Nephron progenitor cell (in vitro differentiated cells): Measurements from ENCODE around the gene MYO6.
"Not testable (repeated sequence)": the region's sequence is repeated elsewhere in the genome, so short reads cannot be mapped to it uniquely, and the experiment has no call there.

Source experiments
- DNase-seq: peaks from one replicate; pipeline ENCODE4 v3.0.0; 2021
- H3K27ac Mint-ChIP-seq: 2 replicates; pipeline ENCODE4 v1.8.0; 2021; ENCODE audit warnings: mild to moderate bottlenecking, moderate library complexity, mixed read lengths
- H3K27me3 Mint-ChIP-seq: 2 replicates; pipeline ENCODE4 v1.8.0; 2021; ENCODE audit warnings: mild to moderate bottlenecking, low read depth, mixed read lengths; ENCODE audit not compliant: poor library complexity
- H3K36me3 Mint-ChIP-seq: 2 replicates; pipeline ENCODE4 v1.8.0; 2021; ENCODE audit warnings: low read depth, mixed read lengths
- H3K4me1 Mint-ChIP-seq: 2 replicates; pipeline ENCODE4 v1.8.0; 2021; ENCODE audit warnings: mixed read lengths
- H3K4me3 Mint-ChIP-seq: 2 replicates; pipeline ENCODE4 v1.8.0; 2021; ENCODE audit warnings: mild to moderate bottlenecking, moderate library complexity, mixed read lengths
- H3K9me3 Mint-ChIP-seq: 2 replicates; pipeline ENCODE4 v1.8.0; 2021; ENCODE audit warnings: mild to moderate bottlenecking, moderate library complexity, mixed read lengths
- CTCF ChIP-seq: fragments of 200-600 bp; sonication (generic); IDR thresholded peaks from 2 replicates; pipeline ENCODE4 v1.5.0; 2021; ENCODE audit warnings: antibody characterized with exemption

MYO6 gene

GRCh38 chr6:75896526-75896925, 147.5 kb downstream of the MYO6 start:
- no peaks in the 10 kb centered on the region for H3K27me3 Mint-ChIP-seq
- peaks cover 9% of the 10 kb centered on the region for H3K36me3 Mint-ChIP-seq
- H3K4me3 Mint-ChIP-seq: no peak overlapping the region
- H3K4me1 Mint-ChIP-seq: no peaks in the 10 kb centered on the region
- DNase-seq: no peak
- no peak overlapping the region for H3K27ac Mint-ChIP-seq
- TF ChIP-seq CTCF: no peak
- H3K9me3 Mint-ChIP-seq: peaks cover 4% of the 10 kb centered on the region

GRCh38 chr6:75900216-75900615, 151.2 kb downstream of the MYO6 start:
- not testable (repeated sequence) for H3K4me1 Mint-ChIP-seq, DNase-seq, H3K27ac Mint-ChIP-seq, H3K27me3 Mint-ChIP-seq, H3K4me3 Mint-ChIP-seq
- H3K9me3 Mint-ChIP-seq: peaks cover 17% of the 10 kb centered on the region
- H3K36me3 Mint-ChIP-seq: peaks cover 19% of the 10 kb centered on the region

DNA sequence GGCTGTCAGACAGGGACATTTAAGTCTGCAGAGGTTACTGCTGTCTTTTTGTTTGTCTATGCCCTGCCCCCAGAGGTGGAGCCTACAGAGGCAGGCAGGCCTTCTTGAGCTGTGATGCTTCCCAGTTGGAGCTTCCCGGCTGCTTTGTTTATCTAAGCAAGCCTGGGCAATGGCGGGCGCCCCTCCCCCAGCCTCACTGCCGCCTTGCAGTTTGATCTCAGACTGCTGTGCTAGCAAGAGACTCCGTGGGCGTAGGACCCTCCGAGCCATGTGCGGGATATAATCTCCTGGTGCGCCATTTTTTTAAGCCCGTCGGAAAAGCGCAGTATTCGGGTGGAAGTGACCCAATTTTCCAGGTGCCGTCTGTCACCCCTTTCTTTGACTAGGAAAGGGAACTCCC, 156.1 kb downstream of the MYO6 start:
- not testable (repeated sequence) for H3K4me3 Mint-ChIP-seq, H3K27me3 Mint-ChIP-seq, DNase-seq, H3K27ac Mint-ChIP-seq, H3K4me1 Mint-ChIP-seq
- Mint-ChIP-seq H3K9me3 (peaks cover 27% of the 10 kb centered on the region), H3K36me3 (peaks cover 25% of the 10 kb centered on the region)

DNA sequence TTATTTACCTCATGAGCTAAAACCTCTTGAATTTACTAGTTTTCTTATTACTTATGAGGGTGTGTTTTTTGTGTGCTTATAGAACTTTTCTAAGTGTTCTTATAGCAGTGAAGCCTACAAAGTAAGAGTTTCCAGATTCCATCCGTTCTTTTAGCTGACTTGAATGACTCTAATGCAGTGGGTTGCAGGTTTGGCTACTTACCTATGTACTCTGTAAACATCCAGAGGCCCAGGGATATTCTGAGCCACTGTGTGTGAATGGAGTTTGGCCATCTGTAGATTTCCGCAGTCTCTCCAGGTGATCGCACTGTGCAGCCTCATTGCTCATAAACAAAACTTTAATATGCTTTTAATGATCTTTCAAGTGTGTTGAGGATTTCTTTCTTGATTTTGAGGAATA, 157.8 kb downstream of the MYO6 start:
- no peak overlapping the region for H3K27ac Mint-ChIP-seq
- DNase-seq: no peak
- no peak overlapping the region for H3K4me3 Mint-ChIP-seq
- H3K4me1 Mint-ChIP-seq: no peaks in the 10 kb centered on the region
- peaks cover 24% of the 10 kb centered on the region for H3K9me3 Mint-ChIP-seq
- peaks cover 3% of the 10 kb centered on the region for H3K27me3 Mint-ChIP-seq
- no peak for TF ChIP-seq CTCF
- H3K36me3 Mint-ChIP-seq: peaks cover 22% of the 10 kb centered on the region

GRCh38 chr6:75907444-75907843, 158.4 kb downstream of the MYO6 start:
- no peaks in the 10 kb centered on the region for H3K4me1 Mint-ChIP-seq
- TF ChIP-seq CTCF: no peak
- no peak overlapping the region for H3K27ac Mint-ChIP-seq
- no peak for DNase-seq
- H3K36me3 Mint-ChIP-seq: peaks cover 22% of the 10 kb centered on the region
- H3K4me3 Mint-ChIP-seq: no peak overlapping the region
- H3K9me3 Mint-ChIP-seq: peaks cover 24% of the 10 kb centered on the region
- H3K27me3 Mint-ChIP-seq: peaks cover 3% of the 10 kb centered on the region

GRCh38 chr6:75913040-75913439, 164.0 kb downstream of the MYO6 start:
- Mint-ChIP-seq H3K4me1 (peaks cover 9% of the 10 kb centered on the region), H3K27ac (no peak overlapping the region)
- TF ChIP-seq CTCF: no peak

GRCh38 chr6:75922226-75922625, 173.2 kb downstream of the MYO6 start:
- H3K27me3 Mint-ChIP-seq: no peaks in the 10 kb centered on the region
- H3K4me1 Mint-ChIP-seq: no peaks in the 10 kb centered on the region
- H3K9me3 Mint-ChIP-seq: no peaks in the 10 kb centered on the region
- H3K4me3 Mint-ChIP-seq: no peak overlapping the region
- no peak for TF ChIP-seq CTCF
- H3K27ac Mint-ChIP-seq: no peak overlapping the region
- no peak for DNase-seq
- peaks cover 9% of the 10 kb centered on the region for H3K36me3 Mint-ChIP-seq

More at GRCh38 chr6:75913040-75913439, 164.0 kb downstream of the MYO6 start:
- H3K4me3 Mint-ChIP-seq: no peak overlapping the region
- no peaks in the 10 kb centered on the region for H3K9me3 Mint-ChIP-seq
- no peaks in the 10 kb centered on the region for H3K27me3 Mint-ChIP-seq
- H3K36me3 Mint-ChIP-seq: peaks cover 7% of the 10 kb centered on the region
- DNase-seq: no peak
